Adipose tissue (tissue), 3 donors: ENCODE data around the gene DCAF12. TPM values are rescaled to one million over a fixed set of nuclear protein-coding genes. Genes with fewer than 3 reads are reported as not detected.
A peak's percentile ranks its signal among the peaks of the same experiment; 100 is the strongest.

Source experiments
- H3K27ac ChIP-seq: one replicate; pipeline ENCODE4 v1.5.1; 2013; ENCODE audit warnings: low read depth, low read length
- WGBS, 3 donors: extraction: QIAGEN DNeasy Blood & Tissue Kit; methylation state at CpG; one replicate each; pipeline ENCODE4 v1.1.7; 2013; 5-methylcytosine and 5-hydroxymethylcytosine counted together
- polyA plus RNA-seq, 3 donors: library from polyadenylated mRNA; stranded (reverse); fragments of 200-250 nt; gene quantifications; one replicate each; pipeline ENCODE4 v1.2.3, GENCODE V29; 2013
- donor health status: healthy with polysubstance abuse.
- donor health status: Bipolar disorder and iron deficiency.
- donor health status: healthy.

DCAF12 gene
- polyA plus RNA-seq, 3 donors = 11.0 to 24.2 (median 16.1) TPM

GRCh38 chr9:34131571-34131970 lies 5.1 kb upstream of the DCAF12 start:
- no peak overlapping the region for H3K27ac ChIP-seq
- 95 to 96% (median 96%) methylated on average over 7 of the region's 7 CpGs for WGBS, 3 donors

- WGBS, 3 donors = 71 to 73% (median 72%) methylated on average over 17 of the region's 17 CpGs
- H3K27ac ChIP-seq = peak overlapping the region; percentile 21
These were observed 794 bp upstream of the DCAF12 start for GRCh38 chr9:34127035-34127948.

- WGBS, 3 donors = 1% methylated on average over 18 of the region's 18 CpGs
- peak overlapping the region; percentile 38 for H3K27ac ChIP-seq
These were observed 754 bp downstream of the DCAF12 start for GRCh38 chr9:34125681-34126206.

- H3K27ac ChIP-seq = no peak overlapping the region
- 26 to 29% (median 29%) methylated on average over 6 of the region's 6 CpGs for WGBS, 3 donors
These were observed 1.6 kb downstream of the DCAF12 start for GRCh38 chr9:34124926-34125325.

GRCh38 chr9:34124099-34124498 lies 2.4 kb downstream of the DCAF12 start:
- no peak overlapping the region for H3K27ac ChIP-seq
- 21 to 48% (median 30%) methylated on average over 4 of the region's 4 CpGs for WGBS, 3 donors

- no peak overlapping the region for H3K27ac ChIP-seq
- 36 to 58% (median 41%) methylated on average over 6 of the region's 6 CpGs for WGBS, 3 donors
These were observed 2.8 kb downstream of the DCAF12 start for GRCh38 chr9:34123682-34124081.

- WGBS, 3 donors = 67 to 74% (median 68%) methylated on average over 3 of the region's 3 CpGs
- no peak overlapping the region for H3K27ac ChIP-seq
These were observed 4.5 kb downstream of the DCAF12 start for GRCh38 chr9:34121996-34122395.

GRCh38 chr9:34119713-34120112 lies 6.8 kb downstream of the DCAF12 start:
- no peak overlapping the region for H3K27ac ChIP-seq
- 88 to 93% (median 92%) methylated on average over 3 of the region's 3 CpGs for WGBS, 3 donors

- WGBS, 3 donors = 35 to 80% (median 69%) methylated on average over 4 of the region's 4 CpGs
- peak overlapping the region; percentile 19 for H3K27ac ChIP-seq
These were observed 12.1 kb downstream of the DCAF12 start for GRCh38 chr9:34114436-34114835.

- 96 to 97% (median 96%) methylated on average over 5 of the region's 5 CpGs for WGBS, 3 donors
- H3K27ac ChIP-seq = no peak overlapping the region
These were observed 20.4 kb downstream of the DCAF12 start for GRCh38 chr9:34106110-34106509.

GRCh38 chr9:34102796-34103195 lies 23.7 kb downstream of the DCAF12 start:
- 92 to 94% (median 92%) methylated on average over 11 of the region's 11 CpGs for whole genome bisulfite sequencing, 3 donors
- no peak overlapping the region for H3K27ac ChIP-seq

- 85 to 93% (median 85%) methylated on average over 5 of the region's 5 CpGs for WGBS, 3 donors
- H3K27ac ChIP-seq = no peak overlapping the region
These were observed 28.2 kb downstream of the DCAF12 start for GRCh38 chr9:34098307-34098706.

GRCh38 chr9:34097865-34098264 lies 28.6 kb downstream of the DCAF12 start:
- H3K27ac ChIP-seq = no peak overlapping the region
- 94 to 100% (median 100%) methylated on average over 1 of the region's 1 CpG for whole genome bisulfite sequencing, 3 donors

GRCh38 chr9:34096751-34097150 lies 29.7 kb downstream of the DCAF12 start:
- H3K27ac ChIP-seq = no peak overlapping the region
- 88 to 93% (median 90%) methylated on average over 4 of the region's 4 CpGs for WGBS, 3 donors

GRCh38 chr9:34093578-34093977 lies 32.9 kb downstream of the DCAF12 start:
- no peak overlapping the region for H3K27ac ChIP-seq
- 65 to 96% (median 91%) methylated on average over 5 of the region's 5 CpGs for WGBS, 3 donors

- H3K27ac ChIP-seq = no peak overlapping the region
- 92 to 93% (median 92%) methylated on average over 7 of the region's 7 CpGs for WGBS, 3 donors
These were observed 37.2 kb downstream of the DCAF12 start for GRCh38 chr9:34089311-34089710.

- WGBS, 3 donors = 23 to 43% (median 24%) methylated on average over 1 of the region's 1 CpG
- H3K27ac ChIP-seq = no peak overlapping the region
These were observed 39.1 kb downstream of the DCAF12 start for GRCh38 chr9:34087370-34087769.

- no peak overlapping the region for H3K27ac ChIP-seq
These were observed 39.6 kb downstream of the DCAF12 start for GRCh38 chr9:34086864-34087263.

- no peak overlapping the region for H3K27ac ChIP-seq
- WGBS, 3 donors = 83 to 94% (median 88%) methylated on average over 6 of the region's 6 CpGs
These were observed 40.7 kb downstream of the DCAF12 start for GRCh38 chr9:34085581-34086500.
